ENCODE data around the gene PALLD.
"Not testable (repeated sequence)": the region's sequence is repeated elsewhere in the genome, so short reads cannot be mapped to it uniquely, and the experiment has no call there.

PALLD gene

DNA sequence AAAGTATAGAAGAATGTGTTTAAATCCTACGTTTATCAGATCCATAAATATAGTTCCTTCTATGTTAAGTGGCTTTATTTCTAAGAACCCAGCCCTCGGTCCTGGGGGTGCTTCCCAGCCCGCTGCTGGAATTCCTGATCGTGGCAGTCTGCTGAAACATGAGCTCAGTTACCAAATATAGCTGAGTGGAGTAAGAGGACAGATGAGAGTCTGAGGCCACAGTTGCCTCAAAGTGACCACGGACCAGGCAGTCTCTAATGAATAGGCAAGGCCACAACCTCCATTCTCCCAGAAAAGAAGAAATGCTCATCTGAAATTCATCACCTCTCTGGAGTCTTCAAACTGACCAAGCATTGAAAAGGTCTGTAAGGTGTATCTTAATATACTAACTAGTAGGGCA lies at the start of gene PALLD:
Gene PALLD, plus strand, starts transcription at position 219 of the 400 bp plus-strand sequence.
- Mint-ChIP-seq H3K4me1 (ENCODE audit: low read depth) (no peaks in the 10 kb centered on the region), H3K36me3 (ENCODE audit: low read depth) (no peaks in the 10 kb centered on the region), H3K4me3 (no peak within 1 kb of the TSS), H3K9me3 (no peaks in the 10 kb centered on the region), H3K27ac (no peak within 1 kb of the TSS), H3K27me3 (peaks cover 20% of the 10 kb centered on the region)
- no peak for DNase-seq

- not testable (repeated sequence) for H3K9me3 Mint-ChIP-seq, H3K4me3 Mint-ChIP-seq, H3K27ac Mint-ChIP-seq
These were observed 47.8 kb upstream of the PALLD start for GRCh38 chr4:168449063-168449462.

GRCh38 chr4:168449719-168450452 lies 47.0 kb upstream of the PALLD start:
- Mint-ChIP-seq H3K9me3 (peaks cover 7% of the 10 kb centered on the region), H3K4me3 (no peak overlapping the region), H3K36me3 (ENCODE audit: low read depth) (peaks cover 62% of the 10 kb centered on the region), H3K27ac (peak overlapping the region; percentile 75), H3K4me1 (ENCODE audit: low read depth) (peaks cover 33% of the 10 kb centered on the region), H3K27me3 (no peaks in the 10 kb centered on the region)
- DNase-seq = no peak

More at GRCh38 chr4:168449063-168449462, 47.8 kb upstream of the PALLD start:
- Mint-ChIP-seq H3K4me1 (ENCODE audit: low read depth) (peaks cover 33% of the 10 kb centered on the region), H3K36me3 (ENCODE audit: low read depth) (peaks cover 54% of the 10 kb centered on the region)
- DNase-seq, H3K27me3 Mint-ChIP-seq: not testable (repeated sequence)

DNA sequence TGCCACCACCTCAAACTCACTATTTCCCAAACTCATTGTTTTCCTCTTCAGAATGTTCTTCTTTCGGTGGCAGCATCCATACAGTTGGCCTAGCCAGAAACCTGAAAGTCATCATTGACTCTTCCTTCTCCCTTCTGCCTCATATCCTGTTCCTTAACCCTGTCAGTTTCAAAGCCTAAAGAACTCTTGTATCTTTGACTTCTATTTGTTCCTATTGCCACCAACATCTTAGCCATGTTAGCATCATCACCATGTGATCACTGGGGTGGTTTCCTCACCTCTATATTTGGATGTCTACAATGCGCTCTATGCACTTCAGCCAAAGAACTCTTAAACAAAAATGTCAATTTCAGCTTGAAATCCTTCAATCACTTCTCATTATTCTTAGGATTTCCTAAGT lies 45.5 kb upstream of the PALLD start:
- Mint-ChIP-seq H3K27me3 (no peaks in the 10 kb centered on the region), H3K4me3 (no peak overlapping the region), H3K27ac (peak overlapping the region; percentile 56), H3K36me3 (ENCODE audit: low read depth) (peaks cover 71% of the 10 kb centered on the region), H3K4me1 (ENCODE audit: low read depth) (peaks cover 33% of the 10 kb centered on the region), H3K9me3 (peaks cover 7% of the 10 kb centered on the region)
- no peak for DNase-seq

DNA sequence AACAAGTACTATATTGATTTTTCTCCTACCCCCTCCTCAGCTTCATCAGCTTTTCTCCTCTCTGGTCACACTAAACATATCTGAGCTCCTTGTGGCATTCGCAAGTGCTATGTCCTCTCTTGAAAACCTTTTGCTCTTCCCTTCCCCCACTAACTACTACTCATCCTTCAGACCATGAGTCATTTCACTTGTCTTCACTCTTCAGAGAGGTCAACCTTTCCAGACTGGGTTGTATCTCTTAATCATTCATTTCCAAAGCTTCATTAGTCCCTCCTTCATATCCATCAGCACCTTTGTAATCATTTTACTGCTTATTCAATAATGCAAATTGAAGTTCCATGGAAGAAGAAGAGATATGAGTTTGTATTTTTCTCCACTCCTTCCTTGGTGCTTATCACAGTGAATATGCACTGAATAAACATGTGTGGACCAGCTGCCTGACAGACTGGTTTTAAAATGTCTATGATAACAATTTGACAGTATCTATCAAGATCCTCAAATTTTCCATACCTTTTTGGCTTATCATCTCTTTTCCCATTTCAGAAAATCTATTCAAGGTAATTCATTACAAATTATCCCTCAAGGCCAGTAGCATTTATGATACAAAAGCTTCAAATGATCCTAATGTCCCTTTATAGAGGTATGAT lies 45.0 kb upstream of the PALLD start:
- Mint-ChIP-seq H3K36me3 (ENCODE audit: low read depth) (peaks cover 69% of the 10 kb centered on the region), H3K27ac (peak overlapping the region; percentile 56), H3K9me3 (peaks cover 7% of the 10 kb centered on the region), H3K27me3 (no peaks in the 10 kb centered on the region), H3K4me1 (ENCODE audit: low read depth) (peaks cover 33% of the 10 kb centered on the region), H3K4me3 (no peak overlapping the region)
- no peak for DNase-seq

- peaks cover 7% of the 10 kb centered on the region for H3K9me3 Mint-ChIP-seq
- H3K4me1 Mint-ChIP-seq (ENCODE audit: low read depth) = peaks cover 33% of the 10 kb centered on the region
- no peak for DNase-seq
- H3K4me3 Mint-ChIP-seq = no peak overlapping the region
- no peak overlapping the region for H3K27ac Mint-ChIP-seq
- no peaks in the 10 kb centered on the region for H3K27me3 Mint-ChIP-seq
- H3K36me3 Mint-ChIP-seq (ENCODE audit: low read depth) = peaks cover 62% of the 10 kb centered on the region
These were observed 43.7 kb upstream of the PALLD start for GRCh38 chr4:168453146-168453545.

- H3K4me3 Mint-ChIP-seq; DNase-seq; H3K9me3 Mint-ChIP-seq; H3K4me1 Mint-ChIP-seq (ENCODE audit: low read depth); H3K27ac Mint-ChIP-seq; H3K27me3 Mint-ChIP-seq: not testable (repeated sequence)
- peaks cover 55% of the 10 kb centered on the region for H3K36me3 Mint-ChIP-seq (ENCODE audit: low read depth)
These were observed 38.6 kb upstream of the PALLD start for GRCh38 chr4:168458256-168458655.

GRCh38 chr4:168461821-168462220 lies 35.0 kb upstream of the PALLD start:
- no peak overlapping the region for H3K4me3 Mint-ChIP-seq
- H3K27ac Mint-ChIP-seq = no peak overlapping the region
- peaks cover 3% of the 10 kb centered on the region for H3K9me3 Mint-ChIP-seq
- H3K36me3 Mint-ChIP-seq (ENCODE audit: low read depth) = peaks cover 47% of the 10 kb centered on the region
- DNase-seq = no peak
- H3K27me3 Mint-ChIP-seq = no peaks in the 10 kb centered on the region
- no peaks in the 10 kb centered on the region for H3K4me1 Mint-ChIP-seq (ENCODE audit: low read depth)

DNA sequence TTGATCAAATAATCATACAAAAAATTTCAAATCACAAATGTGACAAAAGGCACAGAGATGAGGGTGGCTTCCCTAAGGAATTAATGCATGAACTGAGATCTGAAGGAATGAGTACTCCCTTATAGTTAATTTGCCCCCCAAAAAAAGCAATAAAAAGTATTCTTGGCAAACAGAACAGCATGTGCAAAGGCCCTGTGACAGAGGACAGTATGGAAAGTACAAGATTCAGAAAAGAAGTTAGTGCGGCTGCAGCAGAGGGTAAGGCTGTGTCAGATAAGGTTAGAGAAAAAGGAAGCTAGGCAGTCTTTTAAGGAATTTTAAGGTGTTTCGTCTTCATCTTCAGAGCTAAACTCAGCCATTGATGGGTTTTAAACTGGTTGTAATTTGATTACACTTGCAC lies 23.9 kb upstream of the PALLD start:
- Mint-ChIP-seq H3K4me1 (ENCODE audit: low read depth) (peaks cover 38% of the 10 kb centered on the region), H3K9me3 (no peaks in the 10 kb centered on the region), H3K27me3 (no peaks in the 10 kb centered on the region), H3K4me3 (no peak overlapping the region), H3K27ac (no peak overlapping the region), H3K36me3 (ENCODE audit: low read depth) (peaks cover 46% of the 10 kb centered on the region)
- DNase-seq = no peak

- DNase-seq = no peak
- Mint-ChIP-seq H3K9me3 (no peaks in the 10 kb centered on the region), H3K27ac (no peak overlapping the region), H3K4me1 (ENCODE audit: low read depth) (peaks cover 53% of the 10 kb centered on the region), H3K36me3 (ENCODE audit: low read depth) (peaks cover 30% of the 10 kb centered on the region), H3K27me3 (no peaks in the 10 kb centered on the region), H3K4me3 (no peak overlapping the region)
These were observed 22.1 kb upstream of the PALLD start for GRCh38 chr4:168474660-168475320.

- Mint-ChIP-seq H3K27ac (no peak overlapping the region), H3K36me3 (ENCODE audit: low read depth) (peaks cover 27% of the 10 kb centered on the region), H3K4me3 (no peak overlapping the region), H3K9me3 (no peaks in the 10 kb centered on the region), H3K4me1 (ENCODE audit: low read depth) (peaks cover 62% of the 10 kb centered on the region), H3K27me3 (no peaks in the 10 kb centered on the region)
- no peak for DNase-seq
These were observed 21.1 kb upstream of the PALLD start for GRCh38 chr4:168475745-168476144.

DNA sequence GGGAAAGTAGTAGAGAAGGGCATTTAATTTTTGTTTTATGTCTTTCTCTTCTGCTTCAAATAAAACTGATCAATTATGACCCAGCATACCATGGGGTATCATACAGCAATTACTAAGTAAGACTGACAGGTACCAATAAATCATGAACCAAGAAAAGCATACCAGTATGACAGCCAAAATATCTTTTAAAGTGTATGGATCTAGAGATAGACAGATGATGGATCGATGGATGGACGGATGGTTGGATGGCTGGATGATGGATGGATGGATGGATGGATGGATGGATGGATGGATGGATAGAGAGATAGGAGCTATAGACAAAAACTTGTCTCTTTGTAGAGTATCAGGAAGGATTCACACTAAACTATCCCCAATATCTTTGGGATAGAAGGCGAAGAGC lies 18.0 kb upstream of the PALLD start:
- Mint-ChIP-seq H3K27me3 (no peaks in the 10 kb centered on the region), H3K36me3 (ENCODE audit: low read depth) (peaks cover 6% of the 10 kb centered on the region), H3K4me3 (peak overlapping the region; percentile 92), H3K27ac (peak overlapping the region; percentile 14), H3K9me3 (no peaks in the 10 kb centered on the region), H3K4me1 (ENCODE audit: low read depth) (peaks cover 84% of the 10 kb centered on the region)
- DNase-seq = no peak

DNA sequence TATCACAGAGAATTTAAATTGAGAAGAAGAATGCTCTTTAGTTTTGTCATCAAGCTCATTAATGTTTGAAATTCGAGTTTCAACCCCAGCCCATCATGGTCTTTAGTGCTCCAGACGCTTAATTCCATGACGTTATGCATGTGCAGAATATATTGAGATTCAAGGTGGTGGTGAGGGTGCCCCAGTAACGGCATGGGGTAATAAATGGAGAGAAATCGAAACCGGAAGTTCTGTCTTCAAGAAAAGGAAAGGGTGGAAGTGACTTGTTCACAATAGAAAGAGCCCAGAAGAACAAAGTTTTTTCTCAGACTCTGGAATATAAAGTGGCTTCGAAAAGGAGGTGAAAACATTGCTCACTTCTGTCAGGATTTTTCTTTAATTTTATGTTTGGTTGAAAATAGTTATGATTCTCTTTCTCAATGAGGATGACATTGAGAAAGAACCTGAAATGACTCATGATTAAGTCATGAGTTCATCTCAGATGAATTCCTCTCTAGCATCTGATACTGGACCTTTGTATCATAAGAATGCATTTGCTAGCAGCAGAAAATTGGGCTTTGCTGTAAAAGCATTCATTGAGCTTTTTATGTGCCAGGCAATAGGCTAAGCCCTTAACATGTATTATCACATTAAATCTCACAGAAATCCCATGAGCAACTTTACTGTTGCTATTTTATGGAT lies 15.8 kb upstream of the PALLD start:
- Mint-ChIP-seq H3K27me3 (no peaks in the 10 kb centered on the region), H3K9me3 (no peaks in the 10 kb centered on the region), H3K27ac (peak overlapping the region; percentile 97), H3K4me1 (ENCODE audit: low read depth) (peaks cover 74% of the 10 kb centered on the region), H3K36me3 (ENCODE audit: low read depth) (peaks cover 6% of the 10 kb centered on the region), H3K4me3 (peak overlapping the region; percentile 92)
- DNase-seq = no peak

DNA sequence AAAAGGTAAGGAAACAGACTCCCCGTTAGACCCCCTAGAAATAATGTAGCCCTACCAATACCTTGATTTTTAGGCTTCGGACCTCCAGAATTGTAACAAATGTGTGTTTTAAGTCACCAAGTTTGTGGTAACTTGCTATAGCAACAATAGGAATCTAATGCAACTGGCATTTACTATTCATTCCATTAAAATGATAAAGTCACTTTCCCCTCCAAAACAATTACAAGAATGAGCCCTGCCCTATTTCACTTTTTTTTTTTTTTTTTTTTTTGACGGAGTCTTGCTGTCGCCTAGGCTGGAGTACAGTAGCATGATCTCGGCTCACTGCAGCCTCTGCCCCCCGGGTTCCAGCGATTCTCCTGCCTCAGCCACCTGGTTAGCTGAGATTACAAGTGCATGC lies 13.0 kb upstream of the PALLD start:
- no peak overlapping the region for H3K27ac Mint-ChIP-seq
- no peak overlapping the region for H3K4me3 Mint-ChIP-seq
- H3K36me3 Mint-ChIP-seq (ENCODE audit: low read depth) = peaks cover 6% of the 10 kb centered on the region
- H3K27me3 Mint-ChIP-seq = no peaks in the 10 kb centered on the region
- no peak for DNase-seq
- H3K9me3 Mint-ChIP-seq = no peaks in the 10 kb centered on the region
- peaks cover 64% of the 10 kb centered on the region for H3K4me1 Mint-ChIP-seq (ENCODE audit: low read depth)
